Ramos (cell line): ENCODE data around the gene TRIM46.
"Not testable (repeated sequence)": the region's sequence is repeated elsewhere in the genome, so short reads cannot be mapped to it uniquely, and the experiment has no call there.

ENCODE experiments used
- in situ Hi-C: fragments of 300-500 bp; cut with MboI; formaldehyde crosslinking; loops from one replicate; pipeline ENCODE4 v1.14.3; 2022; ENCODE audit warnings: low sequenced_read_pairs; ENCODE audit not compliant: unreplicated experiment

TRIM46 gene

DNA sequence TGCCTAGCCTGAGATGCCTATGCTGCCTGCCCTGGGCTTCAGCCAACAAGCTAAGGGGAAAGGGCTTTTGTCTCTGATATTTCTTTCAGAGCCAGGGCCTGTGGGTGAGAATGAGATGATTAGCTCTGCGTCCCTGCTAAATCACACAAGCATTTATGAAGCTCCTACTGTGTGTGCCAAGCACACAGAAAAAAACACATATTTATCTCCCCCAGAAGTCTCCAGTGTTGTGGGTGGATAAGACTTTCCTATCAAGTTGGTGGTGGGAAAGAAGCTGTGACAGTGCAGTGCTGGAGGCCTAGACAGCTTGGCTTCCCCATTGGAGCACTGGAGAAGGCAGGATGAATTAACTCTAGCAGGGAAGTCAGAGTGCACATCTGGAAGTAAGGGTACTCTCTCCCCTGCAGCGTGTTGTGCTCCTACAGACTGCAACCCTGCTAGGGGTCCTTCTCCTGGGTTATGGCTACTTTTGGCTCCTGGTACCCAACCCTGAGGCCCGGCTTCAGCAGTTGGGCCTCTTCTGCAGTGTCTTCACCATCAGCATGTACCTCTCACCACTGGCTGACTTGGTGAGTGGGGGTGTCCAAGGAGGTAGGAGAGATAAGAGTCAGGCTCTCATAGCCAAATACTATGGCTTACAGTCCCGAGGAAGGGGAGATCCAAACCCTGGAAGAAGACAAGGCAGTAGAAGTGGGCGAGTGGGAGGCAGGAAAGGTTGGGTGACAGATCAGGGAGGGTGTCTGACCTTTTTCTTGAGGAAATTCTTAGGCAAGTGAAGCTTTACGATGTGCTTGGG lies 36.3 kb upstream of the TRIM46 start:
- in situ Hi-C loops: no loop called here

DNA sequence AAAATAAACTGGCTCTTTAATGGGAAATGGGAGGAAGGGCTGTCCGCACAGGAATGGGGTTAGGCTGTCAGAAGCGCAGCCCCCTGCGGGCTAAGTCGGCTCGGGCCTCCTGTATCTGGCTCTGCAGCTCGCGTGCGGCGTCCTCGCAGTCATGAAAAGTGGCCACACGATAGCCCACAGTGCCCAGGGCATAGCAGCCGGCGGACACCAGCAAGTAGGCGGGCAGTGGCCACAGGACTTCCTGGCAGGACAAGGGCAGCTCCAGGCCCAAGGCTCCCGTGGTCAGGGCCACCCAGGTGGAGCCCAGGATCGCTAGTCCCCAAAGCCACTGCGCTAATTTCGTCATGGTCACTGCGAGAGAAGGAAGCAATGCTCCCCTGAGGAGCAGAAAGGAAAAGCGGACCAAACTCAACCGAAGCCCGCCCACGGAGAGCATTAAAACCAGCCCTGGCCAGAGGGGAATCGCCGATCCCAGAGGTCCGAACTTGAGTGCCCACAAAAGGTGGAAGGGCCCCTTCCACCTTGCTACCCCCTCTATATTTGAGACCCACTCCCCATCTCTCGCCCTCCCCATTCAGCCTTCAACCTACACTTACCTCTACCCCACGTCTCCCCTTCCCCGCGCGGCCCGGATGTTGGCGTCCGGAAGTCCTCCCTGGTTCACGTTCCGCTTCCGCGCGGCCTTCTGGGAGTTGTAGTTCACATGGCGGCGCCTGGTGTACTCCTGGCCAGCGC lies 33.6 kb upstream of the TRIM46 start, which contains the start of gene DPM3:
TSS of gene DPM3 (minus strand) at position 637 of the 735 bp plus-strand sequence. CDS start at position 346, 291 bp downstream.
- in situ Hi-C loops: no loop called here

DNA sequence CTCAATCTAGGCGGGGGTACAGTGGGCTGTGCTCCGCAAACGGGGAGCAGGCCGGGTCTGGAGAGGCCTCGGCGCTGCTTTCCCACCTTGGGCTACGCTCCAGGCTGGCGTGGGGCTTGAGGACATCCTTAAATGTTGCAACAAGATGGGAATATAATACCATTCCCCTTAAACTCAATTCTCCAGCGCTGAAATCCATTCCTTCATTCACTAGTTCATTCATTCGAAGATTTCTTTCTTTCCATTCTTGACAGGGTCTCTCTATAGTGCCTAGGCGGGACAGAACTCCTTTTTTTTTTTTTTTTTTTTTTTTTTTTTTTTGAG lies 33.1 kb upstream of the TRIM46 start:
- in situ Hi-C loops: no loop called here

DNA sequence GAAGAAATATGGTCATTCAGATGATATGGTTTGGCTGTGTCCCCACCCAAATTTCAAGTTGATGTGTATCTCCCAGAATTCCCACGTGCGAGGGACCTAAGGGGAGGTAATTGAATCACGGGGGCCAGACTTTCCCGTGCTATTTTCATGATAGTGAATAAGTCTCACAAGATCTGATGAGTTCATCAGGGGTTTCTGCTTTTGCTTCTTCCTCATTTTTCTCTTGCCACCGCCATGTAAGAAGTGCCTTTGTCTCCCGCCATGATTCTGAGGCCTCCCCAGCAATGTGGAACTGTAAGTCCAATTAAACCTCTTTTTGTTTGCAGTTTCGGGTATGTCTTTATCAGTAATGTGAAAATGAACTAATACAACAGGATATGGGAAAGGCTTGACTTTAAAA lies 31.9 kb upstream of the TRIM46 start:
- in situ Hi-C loops: no loop called here

DNA sequence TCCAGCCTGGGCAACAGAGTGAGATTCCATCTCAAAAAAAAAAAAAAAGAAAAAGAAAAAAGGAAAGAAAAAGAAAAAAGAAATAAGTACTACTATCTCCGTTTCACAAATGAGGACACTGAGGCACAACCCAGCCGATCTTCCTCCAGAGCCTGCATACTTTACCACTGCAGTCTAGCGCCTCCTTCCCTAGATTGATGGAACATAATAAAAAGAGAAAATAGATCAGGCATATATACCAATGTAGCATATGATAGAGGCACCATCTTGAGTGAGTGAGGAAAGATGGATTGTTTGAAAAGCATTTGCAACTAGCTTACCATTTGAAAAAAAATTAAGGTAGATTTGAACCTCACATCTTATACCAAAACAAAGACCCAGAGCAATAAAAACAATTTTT lies 28.2 kb upstream of the TRIM46 start:
- in situ Hi-C loops: no loop called here

DNA sequence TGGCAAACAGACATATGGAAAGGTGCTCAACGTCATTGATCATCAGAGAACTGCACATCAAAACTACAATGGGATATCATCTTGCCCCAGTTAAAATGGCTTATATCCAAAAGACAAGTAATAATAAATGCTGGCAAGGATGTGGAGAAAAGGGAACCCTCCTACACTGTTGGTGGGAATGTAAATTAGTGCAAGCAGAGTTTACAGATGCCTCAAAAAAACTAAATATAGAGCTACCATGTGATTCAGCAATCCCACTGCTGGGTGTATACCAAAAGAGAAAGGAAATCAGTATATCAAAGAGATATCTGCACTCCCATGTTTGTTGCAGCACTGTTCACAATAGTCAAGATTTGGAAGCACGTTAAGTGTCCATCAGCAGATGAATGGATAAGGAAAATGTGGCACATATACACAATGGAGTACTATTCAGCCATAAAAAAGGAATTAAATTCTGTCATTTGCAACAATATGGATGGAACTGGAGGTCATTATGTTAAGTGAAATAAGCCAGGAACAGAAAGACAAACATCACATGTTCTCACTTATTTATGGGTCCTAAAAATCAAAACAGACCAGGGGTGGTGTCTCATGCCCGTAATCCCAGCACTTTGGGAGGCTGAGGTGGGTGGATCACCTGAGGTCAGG lies 17.5 kb upstream of the TRIM46 start:
- in situ Hi-C loops: not testable (repeated sequence)

DNA sequence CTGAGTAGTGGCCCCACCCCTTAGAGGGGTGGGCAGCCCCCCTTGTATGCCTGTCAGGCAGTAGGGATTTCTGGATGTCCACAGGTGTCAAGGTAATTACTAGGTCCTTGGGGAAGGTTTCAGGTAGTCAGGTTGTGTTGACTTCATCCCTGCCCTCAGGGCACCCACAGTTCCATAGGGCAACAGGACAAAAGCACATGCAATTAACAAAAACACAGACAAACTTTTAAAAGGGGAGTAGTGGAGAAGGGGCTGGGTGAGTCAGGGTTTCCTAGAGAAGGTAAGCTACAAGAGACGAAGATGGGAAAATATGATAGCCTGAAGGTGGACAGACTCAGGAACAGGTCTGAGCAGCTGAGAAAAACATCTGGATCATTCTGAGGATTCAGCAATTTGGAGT lies 14.7 kb upstream of the TRIM46 start:
- in situ Hi-C loops: no loop called here

DNA sequence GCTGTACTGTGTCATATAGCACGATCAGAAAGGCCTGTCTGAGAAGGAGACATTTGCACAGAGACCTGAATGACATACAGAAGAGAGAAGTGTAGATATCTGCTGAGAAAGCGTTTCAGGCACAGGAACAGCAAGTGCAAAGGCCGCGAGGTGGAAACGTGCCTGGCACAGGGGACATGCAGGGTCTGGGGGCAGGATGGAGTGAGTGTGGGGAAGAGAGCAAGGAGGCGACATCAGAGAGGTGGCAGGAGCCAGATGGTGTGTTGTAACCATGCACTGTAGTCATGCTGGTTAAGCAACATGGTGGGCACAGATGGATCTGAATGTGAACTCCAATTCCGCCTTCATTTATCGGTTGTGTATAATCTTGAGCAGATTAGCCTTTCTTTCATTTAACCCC lies 13.5 kb upstream of the TRIM46 start:
- in situ Hi-C loops: no loop called here

DNA sequence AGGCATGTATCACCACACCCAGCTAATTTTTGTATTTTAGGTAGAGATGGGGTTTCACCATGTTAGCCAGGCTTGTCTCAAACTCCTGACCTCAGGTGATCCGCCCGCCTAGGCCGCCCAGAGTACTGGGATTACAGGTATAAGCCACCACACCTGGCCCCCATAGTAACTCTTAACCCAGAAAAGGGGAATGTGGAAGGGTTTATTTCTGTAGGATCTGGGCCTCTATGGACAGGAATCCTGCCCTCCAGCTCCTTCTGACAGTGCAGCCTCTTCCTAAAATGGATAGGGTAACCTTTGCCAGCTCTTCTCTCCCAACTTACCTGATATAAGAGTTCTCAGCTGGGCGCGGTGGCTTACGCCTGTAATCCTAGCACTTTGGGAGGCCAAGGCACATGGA lies 11.0 kb upstream of the TRIM46 start:
- in situ Hi-C loops: not testable (repeated sequence)

DNA sequence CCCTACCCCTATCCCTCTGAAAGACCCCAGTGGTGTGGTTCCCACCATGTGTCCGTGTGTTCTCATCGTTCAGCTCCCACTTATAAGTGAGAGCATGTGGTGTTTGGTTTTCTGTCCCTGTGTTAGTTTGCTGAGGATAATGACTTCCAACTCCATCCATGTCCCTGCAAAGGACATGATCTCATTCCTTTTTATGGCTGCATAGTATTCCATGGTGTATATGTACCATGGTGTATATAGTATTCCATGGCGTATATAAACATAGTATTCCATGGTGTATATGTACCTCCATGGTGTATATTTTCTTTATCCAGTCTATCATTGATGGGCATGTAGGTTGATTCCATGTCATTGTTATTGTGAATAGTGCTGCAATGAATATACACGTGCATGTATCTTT lies 9.9 kb upstream of the TRIM46 start:
- in situ Hi-C loops: not testable (repeated sequence)

DNA sequence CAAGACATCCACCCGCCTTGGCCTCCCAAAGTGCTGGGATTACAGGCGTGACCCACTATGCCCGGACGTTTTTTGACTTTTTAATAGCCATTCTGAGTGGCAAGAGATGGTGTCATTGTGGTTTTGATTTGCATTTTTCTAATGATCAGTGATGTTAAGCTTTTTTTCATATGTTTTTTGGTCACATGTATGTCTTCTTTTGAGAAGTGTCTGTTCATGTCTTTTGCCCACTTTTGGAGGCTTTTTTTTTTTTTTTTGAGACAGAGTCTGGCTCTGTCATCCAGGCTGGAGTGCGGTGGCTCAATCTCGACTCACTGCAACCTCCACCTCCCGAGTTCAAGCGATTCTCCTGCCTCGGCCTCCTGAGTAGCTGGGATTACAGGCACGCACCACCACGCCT lies 9.0 kb upstream of the TRIM46 start:
- in situ Hi-C loops: loop anchor here (5.0 kb wide), 1 partner anchor 72 kb away; no protein-coding TSS in a partner anchor

DNA sequence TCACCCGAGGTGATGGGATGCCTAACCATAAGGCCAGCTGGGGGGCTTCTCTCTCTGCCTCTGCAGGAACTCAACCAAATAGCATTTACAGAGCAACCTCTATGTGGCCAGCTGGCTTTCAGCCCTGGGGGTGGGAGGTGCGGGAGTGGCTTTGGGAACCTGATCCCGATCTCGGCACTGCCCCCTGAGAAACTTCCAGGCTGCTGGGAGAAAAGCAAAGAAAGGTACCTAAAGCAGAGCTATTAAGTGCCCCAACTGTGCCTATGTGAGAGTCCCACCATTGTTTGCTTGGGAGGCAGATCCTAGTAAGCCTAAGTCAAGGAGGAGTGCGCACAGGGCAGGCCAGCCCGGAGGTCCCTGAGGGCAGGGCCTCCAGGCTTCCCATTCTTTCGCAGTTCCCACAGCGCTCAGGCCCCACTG lies 7.6 kb upstream of the TRIM46 start:
- in situ Hi-C loops: loop anchor here (5.0 kb wide), 1 partner anchor 74 kb away; no protein-coding TSS in a partner anchor

DNA sequence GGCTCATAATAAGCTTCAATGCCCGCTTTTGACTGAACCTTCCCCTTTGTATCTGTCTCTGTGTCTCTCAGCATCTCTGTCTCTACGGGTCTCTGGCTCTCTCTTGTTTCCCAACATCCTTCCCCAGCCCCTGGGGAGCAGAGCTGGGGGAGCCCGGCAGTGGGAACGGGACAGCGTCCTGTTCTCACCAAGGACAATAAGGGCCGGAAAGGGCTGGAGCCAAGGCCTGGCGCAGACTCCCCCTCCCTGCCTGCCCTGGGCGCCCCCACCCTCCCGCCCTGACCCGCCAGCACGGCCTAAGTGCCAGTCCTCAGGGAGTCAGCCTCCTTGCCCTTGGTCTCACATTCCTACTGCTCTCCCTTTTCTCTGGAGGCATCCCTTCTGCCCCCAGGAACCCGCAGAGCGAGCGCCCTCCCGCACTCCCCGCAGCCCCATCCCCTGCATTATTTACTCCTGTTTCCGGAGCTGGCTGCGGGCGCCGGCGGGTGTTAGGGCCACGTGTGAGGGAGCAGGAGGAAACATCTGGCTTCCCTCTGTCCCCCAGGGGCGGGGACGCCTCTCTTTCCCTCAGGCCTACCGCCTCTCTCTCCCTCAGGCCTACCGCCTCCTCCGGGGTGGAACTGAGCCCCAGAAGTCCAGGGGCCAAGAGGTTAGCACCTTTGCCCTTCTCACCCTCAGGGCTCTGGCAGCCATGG lies 7.0 kb upstream of the TRIM46 start:
- in situ Hi-C loops: loop anchor here (5.0 kb wide), 1 partner anchor 74 kb away; no protein-coding TSS in a partner anchor

DNA sequence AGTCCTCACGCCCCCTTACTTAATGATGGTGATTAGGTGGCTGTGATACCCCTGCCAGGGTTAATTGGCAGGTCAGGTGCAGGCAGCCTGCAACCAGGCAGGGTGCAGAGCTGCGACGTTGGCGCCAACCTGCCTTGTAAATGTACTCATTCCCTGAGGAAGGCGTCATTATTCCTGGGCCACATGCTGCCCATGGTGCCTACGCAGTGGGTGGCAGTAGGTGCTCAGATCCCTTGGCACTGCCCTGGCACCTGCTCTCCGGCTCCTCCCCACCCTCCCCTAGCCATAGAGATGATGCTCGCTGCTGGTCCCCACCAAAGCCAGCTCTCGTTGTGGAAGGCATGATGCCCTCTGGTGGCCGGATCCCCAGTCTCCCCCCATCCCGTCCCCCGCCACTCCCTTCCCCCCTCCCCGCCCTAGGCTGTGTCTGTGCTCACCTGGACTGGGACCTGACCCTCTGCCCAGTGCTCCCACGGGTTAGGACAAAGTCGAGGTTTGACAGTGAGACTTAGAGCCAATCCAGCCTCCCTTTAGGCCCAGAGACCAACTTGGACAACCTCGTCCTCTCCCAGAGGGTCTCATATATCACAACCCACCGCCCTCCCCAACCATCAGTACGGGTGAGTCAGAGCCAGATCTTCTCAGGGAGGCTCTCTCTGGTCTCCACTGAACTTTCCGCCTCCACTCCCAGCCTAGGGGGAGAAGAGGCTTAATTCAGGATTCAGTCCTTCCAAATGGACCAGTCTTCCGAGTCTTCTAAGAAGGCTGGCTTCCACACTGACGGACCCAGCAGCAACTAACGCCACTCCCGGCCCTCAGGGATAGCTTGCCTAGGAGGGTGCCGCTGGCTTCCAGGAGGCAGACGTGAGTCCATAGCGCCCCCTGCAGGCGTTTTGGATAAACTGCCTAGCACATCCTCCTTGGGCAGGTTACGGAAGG lies 6.2 kb upstream of the TRIM46 start:
- in situ Hi-C loops: loop anchor here (5.0 kb wide), 1 partner anchor 75 kb away; no protein-coding TSS in a partner anchor

DNA sequence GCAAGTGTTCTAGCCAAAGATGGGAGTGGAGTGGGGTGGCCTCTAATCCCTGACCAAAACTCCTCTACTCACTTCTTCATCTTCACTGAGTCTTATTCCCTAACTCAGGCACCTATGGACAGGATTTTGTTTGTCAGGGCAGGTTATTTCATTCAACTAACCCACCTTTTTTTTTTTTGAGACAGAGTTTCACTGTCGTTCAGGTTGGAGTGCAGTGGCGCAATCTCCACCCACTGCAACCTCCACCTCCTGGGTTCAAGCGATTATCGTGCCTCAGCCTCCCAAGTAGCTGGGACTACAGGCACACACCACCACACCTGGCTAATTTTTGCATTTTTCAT lies 5.6 kb upstream of the TRIM46 start:
- in situ Hi-C loops: loop anchor here (5.0 kb wide), 1 partner anchor 76 kb away; no protein-coding TSS in a partner anchor

DNA sequence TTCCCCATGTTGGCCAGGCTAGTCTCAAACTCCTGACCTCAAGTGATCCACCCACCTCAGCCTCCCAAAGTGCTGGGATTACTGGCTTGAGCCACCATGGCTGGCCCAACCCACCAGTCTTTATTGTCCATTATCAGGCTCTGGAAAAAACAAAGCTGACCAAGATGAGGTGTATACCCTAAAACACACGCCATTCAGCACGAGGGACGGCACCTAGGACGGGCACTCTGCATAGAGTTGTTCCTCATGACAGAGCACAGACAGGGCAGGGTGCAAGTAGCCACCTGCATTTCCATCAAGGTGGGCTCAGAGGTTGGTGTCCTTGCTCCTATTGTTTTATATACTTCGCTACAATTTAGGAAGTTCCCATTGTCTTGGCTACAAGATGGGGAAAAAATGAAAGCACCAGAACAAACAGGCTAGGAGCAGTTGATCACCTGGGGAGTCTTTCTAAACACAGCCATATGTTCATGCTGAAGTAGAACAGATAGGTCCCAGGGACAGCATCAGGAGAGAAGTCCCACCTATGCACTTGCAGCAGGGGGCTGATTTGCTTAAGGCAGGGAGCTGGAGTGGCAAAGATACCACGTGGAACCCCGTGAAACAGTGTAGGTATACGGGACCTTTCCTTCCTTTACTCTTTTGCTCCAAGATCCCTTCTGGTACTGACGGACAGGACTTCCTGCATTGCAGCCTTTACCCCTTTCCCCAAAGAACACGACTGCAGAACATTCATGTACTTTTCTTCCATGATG lies 5.0 kb upstream of the TRIM46 start:
- in situ Hi-C loops: loop anchor here (5.0 kb wide), 1 partner anchor 76 kb away; no protein-coding TSS in a partner anchor

DNA sequence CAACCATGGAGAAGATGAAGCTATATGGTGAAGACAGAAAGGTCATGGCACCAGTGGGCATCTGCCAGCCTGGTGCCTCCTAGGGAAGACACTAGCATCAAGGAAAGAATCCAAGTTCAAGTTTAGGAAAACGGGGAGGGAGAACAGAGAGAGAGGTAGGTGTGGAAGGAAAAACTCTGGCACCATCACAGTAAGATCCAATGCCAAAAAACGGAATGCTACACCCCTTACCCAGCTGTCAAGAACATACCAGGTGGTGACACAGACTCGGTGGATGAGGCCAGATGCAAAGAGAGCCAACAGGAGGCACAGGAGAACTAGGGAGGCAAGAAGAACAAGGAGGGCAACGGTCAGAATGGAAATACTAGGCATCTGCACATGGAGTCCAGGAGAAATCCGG lies 4.1 kb upstream of the TRIM46 start:
- in situ Hi-C loops: loop anchor here (5.0 kb wide), 1 partner anchor 77 kb away; no protein-coding TSS in a partner anchor

DNA sequence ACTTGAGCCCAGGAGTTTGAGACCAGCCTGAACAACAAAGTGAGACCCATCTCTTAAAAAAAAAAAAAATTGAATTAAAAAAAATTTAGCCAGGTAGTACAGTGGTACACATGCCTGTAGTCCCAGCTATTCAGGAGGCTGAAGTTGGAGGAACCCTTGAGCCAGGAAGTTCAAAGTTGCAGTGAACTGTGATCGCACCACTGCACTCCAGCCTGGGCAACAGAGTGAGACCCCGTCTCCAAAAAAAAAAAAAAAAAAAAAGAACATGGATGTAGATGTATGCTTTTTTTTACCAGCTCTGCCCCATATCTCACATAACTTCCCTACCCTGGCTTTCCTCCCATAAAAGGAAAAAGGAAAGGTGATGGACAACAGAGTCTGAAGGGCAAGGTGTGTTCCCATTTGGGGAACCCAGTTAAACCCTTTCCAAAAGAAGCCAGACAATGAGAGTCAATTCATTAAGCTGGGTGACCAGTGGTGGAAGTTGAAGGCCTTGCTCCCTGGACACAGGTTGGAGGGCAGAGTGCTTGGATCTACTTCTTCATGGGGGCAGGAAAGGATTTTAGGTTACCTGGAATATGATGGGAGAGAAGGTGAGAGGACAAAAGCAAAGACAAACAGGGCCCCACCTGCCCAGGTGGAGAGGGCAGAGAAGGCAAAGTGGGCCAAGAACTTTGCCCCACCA lies 3.4 kb upstream of the TRIM46 start:
- in situ Hi-C loops: no loop called here
